Endothelial cell of umbilical vein (primary cell): ENCODE data around the gene ZNF74. TPM values are rescaled to one million over a fixed set of nuclear protein-coding genes. Genes with fewer than 3 reads are reported as not detected.

Experiments
- BruUV-seq: library from RNA; stranded (reverse); fragments of 400-500 nt; replicated peaks from 2 replicates; lab custom pipeline; 2021; lab: Mats Ljungman, UMichigan
- CTCF ChIA-PET: fragments of 300-600, 350-600 bp; sonication (Branson Sonifier 250); formaldehyde crosslinking; loops from one replicate; lab custom pipeline; 2021; ENCODE audit warnings: antibody characterized with exemption, inconsistent platforms; lab: Charles Lee
- POLR2A ChIA-PET: fragments of 300-600, 350-600 bp; sonication (Branson Sonifier 250); formaldehyde crosslinking; loops from one replicate; lab custom pipeline; 2021; ENCODE audit warnings: antibody characterized with exemption, inconsistent platforms; lab: Charles Lee
- DNase-seq: peaks from one replicate; pipeline ENCODE4 v3.0.0-alpha.2; 2011; ENCODE audit warnings: low read depth, low spot score
- FAIRE-seq: peaks from 2 replicates; lab custom pipeline; 2011; peaks lifted over from hg19 to GRCh38; lab: Jason Lieb, UNC
- H2AFZ ChIP-seq: 2 replicates; pipeline ENCODE4 v1.6.0; 2012; ENCODE audit warnings: low read depth, low read length, control low read depth, inconsistent platforms
- H3K27ac ChIP-seq: 2 replicates; pipeline ENCODE4 v1.5.1; 2011; ENCODE audit warnings: low read depth, mild to moderate bottlenecking, control low read depth, low read length, moderate library complexity; ENCODE audit not compliant: insufficient read depth
- H3K27me3 ChIP-seq, 2 experiments: 2 replicates each; pipeline versions ENCODE4 v1.6.0 to v1.6.1; 2011; ENCODE audit warnings: low read length in 2 of 2, mixed read lengths in 1 of 2; ENCODE audit not compliant: control insufficient read depth in 2 of 2, insufficient read depth in 2 of 2
- H3K36me3 ChIP-seq, 2 experiments: 2 replicates in 1 of 2; 3 replicates in 1 of 2; pipeline ENCODE4 v1.5.1; 2011; ENCODE audit warnings: low read length in 2 of 2, mild to moderate bottlenecking in 1 of 2, moderate library complexity in 1 of 2; ENCODE audit not compliant: control insufficient read depth in 2 of 2, insufficient read depth in 2 of 2; ENCODE audit errors: extremely low read depth in 1 of 2
- H3K4me1 ChIP-seq: 3 replicates; pipeline ENCODE4 v1.5.1; 2011; ENCODE audit warnings: mild to moderate bottlenecking, low read length; ENCODE audit not compliant: control insufficient read depth, insufficient read depth; ENCODE audit errors: extremely low read depth
- H3K4me2 ChIP-seq: 2 replicates; pipeline ENCODE4 v1.6.1; 2011; ENCODE audit warnings: low read length, control low read depth, mixed read lengths; ENCODE audit not compliant: insufficient read depth
- H3K4me3 ChIP-seq, 3 experiments: fragments of 200-600 bp in 1 of 3; sonication (generic), shearing (Covaris generic) in 1 of 3; replicated peaks in 1 of 3; 2 replicates each; pipeline ENCODE4 v1.5.1; 2011 to 2016; ENCODE audit warnings: control low read depth in 3 of 3, low read length in 3 of 3, mild to moderate bottlenecking in 2 of 3, inconsistent platforms in 1 of 3, low read depth in 1 of 3, moderate library complexity in 1 of 3; ENCODE audit not compliant: insufficient read depth in 1 of 3
- H3K79me2 ChIP-seq: 2 replicates; pipeline ENCODE4 v1.6.0; 2012; ENCODE audit warnings: low read length, inconsistent platforms; ENCODE audit not compliant: control insufficient read depth, insufficient read depth
- H3K9ac ChIP-seq: replicated peaks from 2 replicates; pipeline ENCODE3; 2011; ENCODE audit warnings: low read length, control low read depth; ENCODE audit not compliant: insufficient read depth; ENCODE audit errors: extremely low read depth
- H3K9me1 ChIP-seq: replicated peaks from 3 replicates; pipeline ENCODE4 v1.6.0; 2011; ENCODE audit warnings: mild to moderate bottlenecking, low read length; ENCODE audit not compliant: control insufficient read depth, insufficient read depth; ENCODE audit errors: extremely low read depth
- H3K9me3 ChIP-seq: replicated peaks from 2 replicates; pipeline ENCODE4 v1.5.1; 2012; ENCODE audit warnings: low read length, inconsistent platforms; ENCODE audit not compliant: control insufficient read depth, insufficient read depth
- H4K20me1 ChIP-seq: replicated peaks from 2 replicates; pipeline ENCODE3; 2011; ENCODE audit warnings: mild to moderate bottlenecking, low read length; ENCODE audit not compliant: control insufficient read depth, insufficient read depth; ENCODE audit errors: extremely low read depth
- EZH2 ChIP-seq: IDR thresholded peaks from 2 replicates; pipeline ENCODE4 v1.6.1; 2012; ENCODE audit warnings: borderline replicate concordance, low read depth, mild to moderate bottlenecking, moderate library complexity, low read length, inconsistent platforms; ENCODE audit not compliant: severe bottlenecking
- FOS ChIP-seq: IDR thresholded peaks from 2 replicates; pipeline ENCODE4 v1.6.1; 2011; ENCODE audit warnings: mild to moderate bottlenecking, low read length, moderate library complexity, borderline replicate concordance; ENCODE audit not compliant: insufficient read depth
- GATA2 ChIP-seq: IDR thresholded peaks from 2 replicates; pipeline ENCODE4 v1.7.0; 2011; ENCODE audit warnings: low read depth, mild to moderate bottlenecking, moderate library complexity, mixed read lengths, low read length; ENCODE audit not compliant: insufficient read length, insufficient read depth
- JUN ChIP-seq: IDR thresholded peaks from 2 replicates; pipeline ENCODE4 v1.6.1; 2011; ENCODE audit warnings: borderline replicate concordance, low read depth; ENCODE audit not compliant: insufficient read length, insufficient read depth
- POLR2A ChIP-seq: IDR thresholded peaks from 2 replicates; pipeline ENCODE4 v1.6.1; 2012; ENCODE audit warnings: low read depth, mild to moderate bottlenecking, control low read depth, low read length
- POLR2AphosphoS5 ChIP-seq: IDR thresholded peaks from 2 replicates; pipeline ENCODE4 v1.6.1; 2012; ENCODE audit warnings: low read depth, mild to moderate bottlenecking, control low read depth, low read length, moderate library complexity; ENCODE audit not compliant: insufficient read depth
- dilution Hi-C: fragments of 300-500 bp; cut with MboI; formaldehyde crosslinking; loops from one replicate; pipeline ENCODE4 v1.15.0; 2019; ENCODE audit warnings: low sequenced_read_pairs; ENCODE audit not compliant: extremely low pct_ligation_motif_present
- intact Hi-C: fragments of 100-400 bp; cut with micrococcal nuclease; formaldehyde crosslinking; loops from one replicate; pipeline ENCODE4 v1.10.0; 2022
- polyA plus RNA-seq, 4 experiments: library from polyadenylated mRNA; depleted of rRNA in 3 of 4; stranded (reverse) in 3 of 4; unstranded in 1 of 4; fragments of >200 nt; gene quantifications; 2 replicates each; pipeline versions ENCODE4 v1.2.1 to v1.2.3, GENCODE V29; 2011 to 2012; ENCODE audit warnings: missing spikeins in 1 of 4
- total RNA-seq: library from RNA; stranded (reverse); gene quantifications from 2 replicates; pipeline ENCODE4 v1.2.3, GENCODE V29; 2021
- TF ChIP-seq, protein P1 (sequence below), 2 donors: IDR thresholded peaks; 1 replicate in 1 of 2; 2 replicates in 1 of 2; pipeline ENCODE4 v1.5.1; 2011; ENCODE audit warnings: low read length in 2 of 2, mild to moderate bottlenecking in 2 of 2, moderate library complexity in 2 of 2, control low read depth in 1 of 2, inconsistent platforms in 1 of 2, low read depth in 1 of 2; ENCODE audit not compliant: insufficient read depth in 1 of 2; ENCODE audit errors: extremely low read depth in 1 of 2

The ZNF74 gene
- total and polyA plus RNA-seq, 2 donors (not counting 3 experiments of a cell fraction or from before 2014, with no cell fraction given) = 8.6 to 13.4 TPM

DNA sequence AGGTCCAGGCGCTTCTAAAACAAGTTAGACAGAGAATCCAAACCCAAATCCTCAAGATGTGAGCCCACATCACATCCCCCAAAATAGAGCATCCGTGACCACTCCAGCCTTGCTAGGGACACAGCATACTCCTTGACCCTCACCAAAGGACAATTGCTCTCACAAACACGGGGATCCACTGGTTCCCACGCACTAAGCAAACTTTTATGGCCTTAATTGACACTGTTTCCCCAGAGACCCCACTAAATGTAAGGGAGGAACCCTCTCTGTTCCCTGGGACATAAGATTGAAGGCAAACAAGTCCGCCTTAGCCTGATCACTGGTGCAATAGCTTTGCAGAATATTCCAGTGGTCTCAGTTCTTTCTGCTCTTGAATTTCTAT lies 20.1 kb downstream of the ZNF74 start:
- FAIRE-seq (no peak), DNase-seq (no peak)
- Histone ChIP-seq H3K79me2 (no peaks in the 10 kb centered on the region), H3K4me3 (no peak overlapping the region), H4K20me1 (no peaks in the 10 kb centered on the region), H3K4me2 (no peak overlapping the region), H3K9ac (no peak overlapping the region), H3K4me1 (no peaks in the 10 kb centered on the region), H2AFZ (no peak overlapping the region), H3K36me3 (no peaks in the 10 kb centered on the region), H3K9me1 (no peaks in the 10 kb centered on the region), H3K9me3 (no peaks in the 10 kb centered on the region), H3K27ac (no peak overlapping the region), H3K27me3 (peaks cover 5% of the 10 kb centered on the region in 2 experiments)
- no TSS peak for BruUV-seq
- no peak for TF ChIP-seq POLR2AphosphoS5
- TF ChIP-seq GATA2 = no peak
- TF ChIP-seq, protein P1, sequence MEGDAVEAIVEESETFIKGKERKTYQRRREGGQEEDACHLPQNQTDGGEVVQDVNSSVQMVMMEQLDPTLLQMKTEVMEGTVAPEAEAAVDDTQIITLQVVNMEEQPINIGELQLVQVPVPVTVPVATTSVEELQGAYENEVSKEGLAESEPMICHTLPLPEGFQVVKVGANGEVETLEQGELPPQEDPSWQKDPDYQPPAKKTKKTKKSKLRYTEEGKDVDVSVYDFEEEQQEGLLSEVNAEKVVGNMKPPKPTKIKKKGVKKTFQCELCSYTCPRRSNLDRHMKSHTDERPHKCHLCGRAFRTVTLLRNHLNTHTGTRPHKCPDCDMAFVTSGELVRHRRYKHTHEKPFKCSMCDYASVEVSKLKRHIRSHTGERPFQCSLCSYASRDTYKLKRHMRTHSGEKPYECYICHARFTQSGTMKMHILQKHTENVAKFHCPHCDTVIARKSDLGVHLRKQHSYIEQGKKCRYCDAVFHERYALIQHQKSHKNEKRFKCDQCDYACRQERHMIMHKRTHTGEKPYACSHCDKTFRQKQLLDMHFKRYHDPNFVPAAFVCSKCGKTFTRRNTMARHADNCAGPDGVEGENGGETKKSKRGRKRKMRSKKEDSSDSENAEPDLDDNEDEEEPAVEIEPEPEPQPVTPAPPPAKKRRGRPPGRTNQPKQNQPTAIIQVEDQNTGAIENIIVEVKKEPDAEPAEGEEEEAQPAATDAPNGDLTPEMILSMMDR (IDR thresholded peaks at IDR 0.05; ENCODE audit: extremely low read depth in 1 of 2, insufficient read depth in 1 of 2, low read depth in 1 of 2, low read length in 2 of 2) = no peak
- TF ChIP-seq FOS = no peak
- no peak for TF ChIP-seq EZH2
- TF ChIP-seq POLR2A = no peak
- no peak for TF ChIP-seq JUN
- intact Hi-C loops = no loop called here
- ChIA-PET CTCF (no interaction called here), POLR2A (no interaction called here)
- dilution Hi-C loops = no loop called here
